SK-N-SH (cell line): ENCODE results near the gene WDR93. TPM values are rescaled to one million over a fixed set of nuclear protein-coding genes. Genes with fewer than 3 reads are reported as not detected.

Experiments used
- CTCF ChIA-PET: fragments of 300-600, 350-600 bp; formaldehyde crosslinking; extraction: SDS; loops from one replicate; lab custom pipeline; 2021; lab: Yijun Ruan, JAX
- POLR2A ChIA-PET: fragments of 350-600 bp; sonication (Branson Sonifier 250); formaldehyde crosslinking; extraction: SDS; loops from one replicate; lab custom pipeline; 2020; ENCODE audit warnings: antibody characterized with exemption, inconsistent platforms; lab: Yijun Ruan, JAX
- DNase-seq: peaks from one replicate; pipeline ENCODE4 v3.0.0; 2012
- H2AFZ ChIP-seq: fragments of 200-600 bp; sonication (generic); 2 replicates; pipeline ENCODE4 v1.8.1; 2016; ENCODE audit warnings: antibody characterized with exemption, mild to moderate bottlenecking, low read depth
- H3F3A ChIP-seq: fragments of 200-600 bp; sonication (generic); replicated peaks from 2 replicates; pipeline ENCODE3; 2016; ENCODE audit warnings: antibody characterized with exemption, mild to moderate bottlenecking; ENCODE audit not compliant: insufficient read depth
- H3K27ac ChIP-seq, 2 experiments: fragments of 200-500 bp in 1 of 2; fragments of 200-600 bp in 1 of 2; sonication (Bioruptor generic) in 1 of 2; sonication (generic), shearing (Covaris generic) in 1 of 2; 2 replicates each; pipeline versions ENCODE4 v1.5.1 to v1.6.1; 2014 to 2016; ENCODE audit warnings: low read depth in 2 of 2, inconsistent platforms in 1 of 2, low read length in 1 of 2, mild to moderate bottlenecking in 1 of 2, mixed read lengths in 1 of 2
- H3K27me3 ChIP-seq: fragments of 200-600 bp; sonication (generic), shearing (Covaris generic); 2 replicates; pipeline ENCODE4 v1.6.1; 2016; ENCODE audit warnings: mixed run types; ENCODE audit not compliant: insufficient read depth
- H3K36me3 ChIP-seq, 2 experiments: fragments of 200-500 bp in 1 of 2; fragments of 200-600 bp in 1 of 2; sonication (Bioruptor generic) in 1 of 2; sonication (generic) in 1 of 2; replicated peaks in 1 of 2; 2 replicates each; pipeline versions ENCODE3 to v1.5.1; 2014 to 2016; ENCODE audit warnings: low read length in 1 of 2, mild to moderate bottlenecking in 1 of 2; ENCODE audit not compliant: insufficient read depth in 2 of 2, control insufficient read depth in 1 of 2
- H3K4me1 ChIP-seq, 2 experiments: fragments of 200-500 bp in 1 of 2; fragments of 200-600 bp in 1 of 2; sonication (Bioruptor generic) in 1 of 2; sonication (generic), shearing (Covaris generic) in 1 of 2; 2 replicates each; pipeline versions ENCODE4 v1.5.1 to v1.6.1; 2014 to 2016; ENCODE audit warnings: low read depth in 1 of 2, low read length in 1 of 2, mixed run types in 1 of 2; ENCODE audit not compliant: insufficient read depth in 2 of 2, control insufficient read depth in 1 of 2
- H3K4me2 ChIP-seq: fragments of 200-600 bp; sonication (generic), shearing (Covaris generic); 2 replicates; pipeline ENCODE4 v1.6.1; 2017; ENCODE audit warnings: mixed run types
- H3K4me3 ChIP-seq, 2 experiments: fragments of 200-500 bp in 1 of 2; fragments of 200-600 bp in 1 of 2; sonication (Bioruptor generic) in 1 of 2; sonication (generic), shearing (Covaris generic) in 1 of 2; 2 replicates each; pipeline versions ENCODE4 v1.5.1 to v1.8.1; 2014 to 2016; ENCODE audit warnings: low read depth in 2 of 2, inconsistent platforms in 1 of 2, low read length in 1 of 2, mild to moderate bottlenecking in 1 of 2, mixed read lengths in 1 of 2, moderate library complexity in 1 of 2
- H3K79me2 ChIP-seq: fragments of 200-600 bp; sonication (generic); 2 replicates; pipeline ENCODE4 v1.8.1; 2017; ENCODE audit warnings: mild to moderate bottlenecking; ENCODE audit not compliant: insufficient read depth
- H3K9ac ChIP-seq: fragments of 200-600 bp; sonication (generic); 2 replicates; pipeline ENCODE4 v1.6.1; 2017; ENCODE audit warnings: mixed run types
- H3K9me2 ChIP-seq: fragments of 200-600 bp; sonication (generic); 2 replicates; pipeline ENCODE4 v1.6.1; 2017; ENCODE audit warnings: mixed run types
- H3K9me3 ChIP-seq: fragments of 200-600 bp; sonication (generic); 2 replicates; pipeline ENCODE4 v1.6.1; 2017; ENCODE audit warnings: mixed run types, mild to moderate bottlenecking, moderate library complexity
- H4K20me1 ChIP-seq: fragments of 200-600 bp; sonication (generic); 2 replicates; pipeline ENCODE4 v1.6.1; 2017; ENCODE audit warnings: mild to moderate bottlenecking, mixed run types; ENCODE audit not compliant: insufficient read depth
- CHD2 ChIP-seq: fragments of 150-350 bp; IDR thresholded peaks from 2 replicates; pipeline ENCODE4 v1.6.1; 2018; ENCODE audit warnings: low read length; ENCODE audit not compliant: partially characterized antibody
- ELF1 ChIP-seq: IDR thresholded peaks from 2 replicates; pipeline ENCODE4 v1.4.0; 2012
- EZH2phosphoT487 ChIP-seq: fragments of 200-600 bp; sonication (generic); IDR thresholded peaks from 2 replicates; pipeline ENCODE4 v1.6.1; 2017; ENCODE audit warnings: low read depth, mixed run types, mild to moderate bottlenecking, antibody characterized with exemption, moderate library complexity, borderline replicate concordance
- FOSL2 ChIP-seq: IDR thresholded peaks from 2 replicates; pipeline ENCODE4 v1.4.0; 2012; ENCODE audit warnings: low read depth, mild to moderate bottlenecking, moderate library complexity, borderline replicate concordance
- FOXM1 ChIP-seq: IDR thresholded peaks from 2 replicates; pipeline ENCODE4 v1.4.0; 2012; ENCODE audit warnings: low read depth, mild to moderate bottlenecking
- GATA2 ChIP-seq: sonication (generic); formaldehyde crosslinking; IDR thresholded peaks from 2 replicates; pipeline ENCODE4 v1.5.0; 2020; ENCODE audit warnings: mild to moderate bottlenecking, missing genetic modification reagents
- IRF3 ChIP-seq: fragments of 150-350 bp; IDR thresholded peaks from 2 replicates; pipeline ENCODE4 v1.6.1; 2016; ENCODE audit warnings: mild to moderate bottlenecking, low read depth, low read length
- MEF2A ChIP-seq: IDR thresholded peaks from 2 replicates; pipeline ENCODE4 v1.4.0; 2012; ENCODE audit warnings: low read depth, borderline replicate concordance
- MXI1 ChIP-seq: IDR thresholded peaks from 2 replicates; pipeline ENCODE4 v1.6.1; 2012; ENCODE audit warnings: mild to moderate bottlenecking, low read depth, low read length, improper control_type of control experiment
- NFIC ChIP-seq: IDR thresholded peaks from 2 replicates; pipeline ENCODE4 v1.4.0; 2012; ENCODE audit warnings: borderline replicate concordance
- POLR2AphosphoS5 ChIP-seq: IDR thresholded peaks from 2 replicates; pipeline ENCODE4 v1.6.1; 2012; ENCODE audit warnings: low read depth, low read length
- RCOR1 ChIP-seq: fragments of 150-350 bp; IDR thresholded peaks from 2 replicates; pipeline ENCODE4 v1.6.1; 2017; ENCODE audit warnings: antibody characterized with exemption, low read length
- REST ChIP-seq: IDR thresholded peaks from 2 replicates; pipeline ENCODE4 v1.6.1; 2012; ENCODE audit warnings: mild to moderate bottlenecking, low read depth, low read length, moderate library complexity
- SMC3 ChIP-seq: IDR thresholded peaks from 2 replicates; pipeline ENCODE4 v1.6.1; 2012; ENCODE audit warnings: low read depth, low read length, improper control_type of control experiment
- TEAD4 ChIP-seq: IDR thresholded peaks from 2 replicates; pipeline ENCODE4 v1.4.0; 2012; ENCODE audit warnings: mild to moderate bottlenecking, borderline replicate concordance; ENCODE audit not compliant: insufficient read depth
- USF1 ChIP-seq: IDR thresholded peaks from 2 replicates; pipeline ENCODE4 v1.4.0; 2012; ENCODE audit warnings: low read depth, borderline replicate concordance
- WGBS: methylation state at CpG from one replicate; pipeline ENCODE4 v1.1.6; 2017; ENCODE audit warnings: low lambda C conversion rate; 5-methylcytosine and 5-hydroxymethylcytosine counted together
- polyA plus RNA-seq, 3 experiments: library from polyadenylated mRNA; depleted of rRNA; stranded (reverse); fragments of >200 nt; gene quantifications; 2 replicates each; pipeline ENCODE4 v1.2.3, GENCODE V29; 2012
- TF ChIP-seq, protein P1 (sequence below): fragments of 150-350 bp; IDR thresholded peaks from 2 replicates; pipeline ENCODE4 v1.6.1; 2017; ENCODE audit warnings: antibody characterized with exemption, low read length, low read depth, borderline replicate concordance
- TF ChIP-seq, protein P2 (sequence below): IDR thresholded peaks from 2 replicates; pipeline ENCODE4 v1.4.0; 2012; ENCODE audit warnings: low read depth, borderline replicate concordance

Gene WDR93
- polyA plus RNA-seq, 1 of the 3 experiments (the other 2 are of a cell fraction) = 0.35 TPM

GRCh38 chr15:89657686-89658200 is 32.9 kb upstream of the WDR93 start:
- Histone ChIP-seq H3K9ac (no peak overlapping the region), H3K9me3 (no peaks in the 10 kb centered on the region), H3F3A (peaks cover 28% of the 10 kb centered on the region), H3K4me1 (peaks cover 6 to 9% of the 10 kb centered on the region in 2 experiments; a peak in 3 of 4 replicates), H3K4me3 (no peak overlapping the region), H3K4me2 (no peak overlapping the region), H3K9me2 (no peaks in the 10 kb centered on the region), H3K36me3 (no peaks in the 10 kb centered on the region), H3K27ac (no peak overlapping the region), H3K27me3 (no peaks in the 10 kb centered on the region), H3K79me2 (peaks cover 18% of the 10 kb centered on the region), H2AFZ (no peak overlapping the region), H4K20me1 (no peaks in the 10 kb centered on the region)
- TF ChIP-seq CHD2 (no peak), POLR2AphosphoS5 (no peak), USF1 (no peak), FOSL2 (no peak), REST (no peak), IRF3 (no peak)
- CTCF ChIA-PET = interaction anchor here (1.1 to 1.6 kb wide), 4 partner anchors 10 to 45 kb away, joined by 3 to 6 read pairs (median 6); no protein-coding TSS in a partner anchor
- no peak for DNase-seq
- 75% methylated on average over 5 of the region's 5 CpGs for WGBS
- POLR2A ChIA-PET = no interaction called here

GRCh38 chr15:89659295-89659694 is 31.3 kb upstream of the WDR93 start:
- no peaks in the 10 kb centered on the region for H3K27me3 ChIP-seq
- H3K4me1 ChIP-seq = peaks cover 12 to 14% of the 10 kb centered on the region in 2 experiments; a peak in 3 of 4 replicates
- H3K36me3 ChIP-seq = no peaks in the 10 kb centered on the region
- 98% methylated on average over 2 of the region's 2 CpGs for WGBS
- no peak overlapping the region for H3K4me3 ChIP-seq
- H4K20me1 ChIP-seq = no peaks in the 10 kb centered on the region
- peaks cover 3% of the 10 kb centered on the region for H3K79me2 ChIP-seq
- CTCF ChIA-PET = interaction anchor here (0.9 to 1.5 kb wide), 3 partner anchors 12 to 15 kb away, joined by 3 to 4 read pairs (median 3); no protein-coding TSS in a partner anchor
- no peak overlapping the region for H3K4me2 ChIP-seq
- no peak overlapping the region for H3K27ac ChIP-seq
- no peaks in the 10 kb centered on the region for H3K9me3 ChIP-seq
- POLR2A ChIA-PET = no interaction called here
- no peak overlapping the region for H3K9ac ChIP-seq
- DNase-seq = no peak
- H3F3A ChIP-seq = peaks cover 33% of the 10 kb centered on the region
- no peak overlapping the region for H2AFZ ChIP-seq
- no peaks in the 10 kb centered on the region for H3K9me2 ChIP-seq
- TF ChIP-seq NFIC (no peak), SMC3 (no peak), USF1 (no peak), MEF2A (no peak), RCOR1 (no peak), TEAD4 (no peak), MXI1 (no peak), EZH2phosphoT487 (no peak), ELF1 (no peak), CHD2 (no peak), GATA2 (CRISPR knock-in tag) (no peak), FOXM1 (no peak)
- TF ChIP-seq, protein P1, sequence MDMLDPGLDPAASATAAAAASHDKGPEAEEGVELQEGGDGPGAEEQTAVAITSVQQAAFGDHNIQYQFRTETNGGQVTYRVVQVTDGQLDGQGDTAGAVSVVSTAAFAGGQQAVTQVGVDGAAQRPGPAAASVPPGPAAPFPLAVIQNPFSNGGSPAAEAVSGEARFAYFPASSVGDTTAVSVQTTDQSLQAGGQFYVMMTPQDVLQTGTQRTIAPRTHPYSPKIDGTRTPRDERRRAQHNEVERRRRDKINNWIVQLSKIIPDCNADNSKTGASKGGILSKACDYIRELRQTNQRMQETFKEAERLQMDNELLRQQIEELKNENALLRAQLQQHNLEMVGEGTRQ = no peak
- TF ChIP-seq, protein P2, sequence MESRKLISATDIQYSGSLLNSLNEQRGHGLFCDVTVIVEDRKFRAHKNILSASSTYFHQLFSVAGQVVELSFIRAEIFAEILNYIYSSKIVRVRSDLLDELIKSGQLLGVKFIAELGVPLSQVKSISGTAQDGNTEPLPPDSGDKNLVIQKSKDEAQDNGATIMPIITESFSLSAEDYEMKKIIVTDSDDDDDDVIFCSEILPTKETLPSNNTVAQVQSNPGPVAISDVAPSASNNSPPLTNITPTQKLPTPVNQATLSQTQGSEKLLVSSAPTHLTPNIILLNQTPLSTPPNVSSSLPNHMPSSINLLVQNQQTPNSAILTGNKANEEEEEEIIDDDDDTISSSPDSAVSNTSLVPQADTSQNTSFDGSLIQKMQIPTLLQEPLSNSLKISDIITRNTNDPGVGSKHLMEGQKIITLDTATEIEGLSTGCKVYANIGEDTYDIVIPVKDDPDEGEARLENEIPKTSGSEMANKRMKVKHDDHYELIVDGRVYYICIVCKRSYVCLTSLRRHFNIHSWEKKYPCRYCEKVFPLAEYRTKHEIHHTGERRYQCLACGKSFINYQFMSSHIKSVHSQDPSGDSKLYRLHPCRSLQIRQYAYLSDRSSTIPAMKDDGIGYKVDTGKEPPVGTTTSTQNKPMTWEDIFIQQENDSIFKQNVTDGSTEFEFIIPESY = no peak
